ENCODE data around the gene CITED4. TPM values are rescaled to one million over a fixed set of nuclear protein-coding genes. Genes with fewer than 3 reads are reported as not detected.

Gene CITED4
- polyA plus RNA-seq, 1 donor from 2014 or later: 2.6 TPM

DNA sequence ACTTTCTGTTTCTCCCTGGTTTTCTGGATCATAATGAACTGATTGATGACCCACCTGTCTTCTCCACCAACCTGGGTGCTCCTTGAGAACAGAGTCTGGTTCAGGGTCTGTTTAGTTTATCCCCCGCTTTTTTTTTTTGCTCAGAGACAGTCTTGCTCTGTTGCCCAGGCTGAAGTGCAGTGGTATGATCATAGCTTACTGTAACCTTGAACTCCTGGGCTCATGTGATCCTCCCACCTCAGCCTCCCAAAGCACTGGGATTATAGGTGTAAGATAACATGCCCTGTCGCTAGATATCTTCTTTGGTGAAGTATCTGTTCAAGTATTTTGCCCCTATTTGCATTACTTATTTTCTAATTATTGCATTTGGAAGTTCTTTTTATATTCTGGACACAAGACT is 30.2 kb upstream of the CITED4 start:
- Histone ChIP-seq H3K36me3 (ENCODE audit: insufficient read depth, low read length) (no peaks in the 10 kb centered on the region), H3K9me3 (ENCODE audit: low read length) (no peaks in the 10 kb centered on the region), H3K4me2 (ENCODE audit: low read length) (no peak overlapping the region), H3K79me2 (replicated peaks; ENCODE audit: insufficient read depth, low read length) (no peaks in the 10 kb centered on the region), H3K9me2 (ENCODE audit: insufficient read depth, low read length) (no peaks in the 10 kb centered on the region), H3K27me3 (ENCODE audit: insufficient read depth, low read depth, low read length) (no peaks in the 10 kb centered on the region), H2AFZ (ENCODE audit: low read depth, low read length) (no peak overlapping the region), H4K20me1 (ENCODE audit: insufficient read depth) (no peaks in the 10 kb centered on the region), H3K27ac (ENCODE audit: low read length) (no peak overlapping the region), H3K9ac (ENCODE audit: low read length) (no peak overlapping the region), H3K4me3 (ENCODE audit: low read length) (no peak overlapping the region), H3F3A (ENCODE audit: insufficient read depth, low read length, poor library complexity, severe bottlenecking) (no peaks in the 10 kb centered on the region)
- TF ChIP-seq TAF1 (IDR thresholded peaks at IDR 0.05; ENCODE audit: low read depth) (no peak), MXI1 (conservative IDR thresholded peaks at IDR 0.05; ENCODE audit: poor library complexity, severe bottlenecking) (no peak), POLR2AphosphoS5 (IDR thresholded peaks at IDR 0.05) (no peak), CTCF (IDR thresholded peaks at IDR 0.05; ENCODE audit: poor library complexity, severe bottlenecking) (no peak), EP300 (conservative IDR thresholded peaks at IDR 0.05; ENCODE audit: poor library complexity, severe bottlenecking) (no peak), RAD21 (conservative IDR thresholded peaks at IDR 0.05) (no peak), SMC3 (conservative IDR thresholded peaks at IDR 0.05; ENCODE audit: poor library complexity) (no peak), EZH2 (IDR thresholded peaks at IDR 0.05; ENCODE audit: borderline replicate concordance, insufficient read depth, low read length, poor library complexity, severe bottlenecking) (no peak)
- TF ChIP-seq, protein P1, sequence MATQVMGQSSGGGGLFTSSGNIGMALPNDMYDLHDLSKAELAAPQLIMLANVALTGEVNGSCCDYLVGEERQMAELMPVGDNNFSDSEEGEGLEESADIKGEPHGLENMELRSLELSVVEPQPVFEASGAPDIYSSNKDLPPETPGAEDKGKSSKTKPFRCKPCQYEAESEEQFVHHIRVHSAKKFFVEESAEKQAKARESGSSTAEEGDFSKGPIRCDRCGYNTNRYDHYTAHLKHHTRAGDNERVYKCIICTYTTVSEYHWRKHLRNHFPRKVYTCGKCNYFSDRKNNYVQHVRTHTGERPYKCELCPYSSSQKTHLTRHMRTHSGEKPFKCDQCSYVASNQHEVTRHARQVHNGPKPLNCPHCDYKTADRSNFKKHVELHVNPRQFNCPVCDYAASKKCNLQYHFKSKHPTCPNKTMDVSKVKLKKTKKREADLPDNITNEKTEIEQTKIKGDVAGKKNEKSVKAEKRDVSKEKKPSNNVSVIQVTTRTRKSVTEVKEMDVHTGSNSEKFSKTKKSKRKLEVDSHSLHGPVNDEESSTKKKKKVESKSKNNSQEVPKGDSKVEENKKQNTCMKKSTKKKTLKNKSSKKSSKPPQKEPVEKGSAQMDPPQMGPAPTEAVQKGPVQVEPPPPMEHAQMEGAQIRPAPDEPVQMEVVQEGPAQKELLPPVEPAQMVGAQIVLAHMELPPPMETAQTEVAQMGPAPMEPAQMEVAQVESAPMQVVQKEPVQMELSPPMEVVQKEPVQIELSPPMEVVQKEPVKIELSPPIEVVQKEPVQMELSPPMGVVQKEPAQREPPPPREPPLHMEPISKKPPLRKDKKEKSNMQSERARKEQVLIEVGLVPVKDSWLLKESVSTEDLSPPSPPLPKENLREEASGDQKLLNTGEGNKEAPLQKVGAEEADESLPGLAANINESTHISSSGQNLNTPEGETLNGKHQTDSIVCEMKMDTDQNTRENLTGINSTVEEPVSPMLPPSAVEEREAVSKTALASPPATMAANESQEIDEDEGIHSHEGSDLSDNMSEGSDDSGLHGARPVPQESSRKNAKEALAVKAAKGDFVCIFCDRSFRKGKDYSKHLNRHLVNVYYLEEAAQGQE (IDR thresholded peaks at IDR 0.05; ENCODE audit: borderline replicate concordance): no peak

DNA sequence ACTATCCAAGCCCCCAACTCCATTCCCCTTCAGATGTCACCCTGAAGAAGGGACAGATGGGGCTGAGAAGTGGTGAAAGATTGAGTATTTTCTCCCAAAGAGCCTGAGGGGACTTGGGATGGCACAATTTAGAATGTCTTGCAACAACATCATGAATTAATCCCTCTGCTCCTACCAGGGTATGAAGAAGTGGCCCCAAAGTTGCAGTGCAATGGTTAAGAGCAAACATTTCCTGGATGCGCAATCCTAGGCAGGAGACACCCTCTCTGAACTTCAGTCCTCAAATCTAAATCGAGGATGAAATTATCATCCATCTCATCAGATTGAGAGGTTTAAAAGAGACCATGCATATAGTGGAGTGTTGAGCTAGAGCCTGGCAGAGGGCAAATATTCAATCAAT is 28.6 kb upstream of the CITED4 start:
- no peaks in the 10 kb centered on the region for H3K79me2 ChIP-seq (replicated peaks; ENCODE audit: insufficient read depth, low read length)
- H3K36me3 ChIP-seq (ENCODE audit: insufficient read depth, low read length): no peaks in the 10 kb centered on the region
- no peak overlapping the region for H3K4me2 ChIP-seq (ENCODE audit: low read length)
- H3K9ac ChIP-seq (ENCODE audit: low read length): no peak overlapping the region
- H4K20me1 ChIP-seq (ENCODE audit: insufficient read depth): no peaks in the 10 kb centered on the region
- H3K9me3 ChIP-seq (ENCODE audit: low read length): no peaks in the 10 kb centered on the region
- no peak overlapping the region for H2AFZ ChIP-seq (ENCODE audit: low read depth, low read length)
- H3K4me3 ChIP-seq (ENCODE audit: low read length): no peak overlapping the region
- H3K27me3 ChIP-seq (ENCODE audit: insufficient read depth, low read depth, low read length): no peaks in the 10 kb centered on the region
- no peaks in the 10 kb centered on the region for H3K9me2 ChIP-seq (ENCODE audit: insufficient read depth, low read length)
- H3K27ac ChIP-seq (ENCODE audit: low read length): no peak overlapping the region
- TF ChIP-seq TAF1 (IDR thresholded peaks at IDR 0.05; ENCODE audit: low read depth) (no peak), MXI1 (conservative IDR thresholded peaks at IDR 0.05; ENCODE audit: poor library complexity, severe bottlenecking) (no peak), CTCF (IDR thresholded peaks at IDR 0.05; ENCODE audit: poor library complexity, severe bottlenecking) (no peak), RAD21 (conservative IDR thresholded peaks at IDR 0.05) (no peak), EZH2 (IDR thresholded peaks at IDR 0.05; ENCODE audit: borderline replicate concordance, insufficient read depth, low read length, poor library complexity, severe bottlenecking) (no peak), EP300 (conservative IDR thresholded peaks at IDR 0.05; ENCODE audit: poor library complexity, severe bottlenecking) (no peak), POLR2AphosphoS5 (IDR thresholded peaks at IDR 0.05) (no peak), SMC3 (conservative IDR thresholded peaks at IDR 0.05; ENCODE audit: poor library complexity) (no peak)
- TF ChIP-seq, protein P1 (IDR thresholded peaks at IDR 0.05; ENCODE audit: borderline replicate concordance): no peak
- no peaks in the 10 kb centered on the region for H3F3A ChIP-seq (ENCODE audit: insufficient read depth, low read length, poor library complexity, severe bottlenecking)
